Endometrium (tissue), 2 donors: Measurements from ENCODE around the gene XBP1.
"Not testable (repeated sequence)": the region's sequence is repeated elsewhere in the genome, so short reads cannot be mapped to it uniquely, and the experiment has no call there.

Experiments used
- FAIRE-seq: peaks from 2 replicates; lab custom pipeline; 2012; peaks lifted over from hg19 to GRCh38; lab: Jason Lieb, UNC
- donor health status: control.
- donor health status: control.

XBP1 gene

DNA sequence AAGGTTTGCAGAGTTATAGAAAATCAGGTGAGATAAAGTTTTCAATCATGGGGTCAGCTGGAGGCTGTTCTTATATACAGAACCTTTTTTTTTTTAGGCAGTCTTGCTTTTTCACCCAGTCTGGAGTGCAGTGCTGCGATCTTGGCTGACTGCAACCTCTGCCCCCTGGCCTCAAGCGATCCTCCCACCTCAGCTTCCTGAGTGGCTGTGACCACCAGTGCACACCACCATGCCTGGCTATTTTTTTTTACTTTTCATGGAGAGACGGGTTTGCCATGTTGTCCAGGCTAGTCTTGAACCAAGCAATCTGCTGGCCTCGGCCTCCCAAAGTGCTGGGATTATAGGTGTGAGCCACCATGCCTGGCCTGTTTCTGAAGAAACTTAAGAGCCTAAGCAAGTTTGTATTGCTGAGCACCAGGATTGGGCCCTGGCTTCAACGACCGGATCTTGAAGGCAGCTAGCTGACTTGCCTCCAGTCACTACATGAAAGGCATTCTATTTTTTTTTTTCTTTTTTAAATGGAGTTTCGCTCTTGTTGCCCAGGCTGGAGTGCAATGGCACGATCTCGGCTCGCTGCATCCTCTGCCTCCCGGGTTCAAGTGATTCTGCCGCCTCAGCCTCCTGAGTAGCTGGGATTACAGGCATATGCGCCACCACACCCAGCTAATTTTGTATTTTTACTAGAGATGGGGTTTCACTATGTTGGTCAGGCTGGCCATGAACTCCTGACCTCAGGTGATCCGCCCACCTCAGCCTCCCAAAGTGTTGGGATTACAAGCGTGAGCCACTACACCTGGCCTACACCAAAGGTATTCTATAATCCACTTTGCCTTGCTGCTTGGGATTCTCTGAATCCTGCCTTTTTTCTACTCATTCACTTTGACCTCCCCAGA lies 7.6 kb downstream of the XBP1 start:
- FAIRE-seq, result no peak

GRCh38 chr22:28791841-28792490 lies 8.4 kb downstream of the XBP1 start:
- no peak for FAIRE-seq

DNA sequence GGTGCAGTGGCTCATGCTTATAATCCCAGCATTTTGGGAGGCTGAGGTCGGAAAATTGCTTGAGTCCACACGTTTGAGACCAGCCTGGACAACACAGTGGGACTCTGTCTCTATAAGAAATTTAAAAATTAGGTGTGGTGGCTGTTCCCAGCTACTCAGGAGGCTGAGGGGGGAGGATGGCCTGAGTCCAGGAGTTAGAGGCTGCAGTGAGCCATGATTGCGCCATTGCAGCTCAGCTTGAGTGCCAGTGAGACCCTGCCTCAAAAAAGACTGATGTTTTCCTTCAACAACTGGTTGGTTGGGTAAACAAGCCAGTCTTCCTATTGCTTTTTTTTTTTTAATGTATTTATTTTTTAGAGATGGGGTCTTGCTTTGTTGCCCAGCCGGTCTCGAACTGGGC lies 9.2 kb downstream of the XBP1 start:
- no peak for FAIRE-seq

GRCh38 chr22:28788601-28789000 lies 11.8 kb downstream of the XBP1 start:
- no peak for FAIRE-seq

DNA sequence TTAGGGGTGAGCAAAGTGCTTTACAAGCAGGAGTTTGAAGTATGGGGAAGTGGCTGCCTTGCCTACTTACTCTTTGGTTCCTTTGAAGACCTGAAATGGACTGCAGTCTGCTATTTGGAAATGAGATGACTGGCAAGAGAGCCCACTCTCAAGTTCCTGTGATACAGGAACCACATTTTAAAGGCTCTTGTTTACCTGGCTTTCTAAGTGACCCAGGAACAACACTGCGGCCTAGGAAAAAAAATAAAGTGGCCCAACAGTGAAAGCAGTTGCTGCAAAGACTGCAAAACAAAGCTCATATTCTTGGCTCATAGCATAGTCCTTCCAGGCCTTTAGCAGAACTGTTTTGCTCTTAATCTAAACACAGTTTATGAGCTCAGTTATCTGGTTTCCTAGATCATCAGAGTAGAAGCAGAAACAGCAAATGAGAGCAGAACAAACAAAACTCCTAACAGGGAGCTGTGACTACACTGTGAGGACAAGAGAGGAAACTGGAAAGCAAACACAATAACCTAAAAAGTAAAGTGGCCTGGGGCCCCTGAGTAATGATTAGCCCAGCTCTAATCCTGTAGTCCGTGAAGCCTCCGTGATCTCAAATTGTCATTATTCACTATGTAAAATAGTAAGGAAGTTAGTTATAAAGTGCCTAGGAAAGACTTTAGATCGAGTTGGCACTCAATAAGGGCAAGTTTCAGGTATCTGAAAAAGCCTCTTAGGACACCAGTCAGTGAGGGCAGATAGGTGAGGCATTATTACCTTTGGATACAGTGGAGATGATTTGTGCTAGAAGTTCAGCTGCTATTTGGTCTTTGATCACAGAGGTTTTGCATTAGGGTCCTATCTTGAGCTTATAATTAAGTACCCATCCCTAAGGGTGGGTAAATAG lies 16.3 kb downstream of the XBP1 start:
- FAIRE-seq, result no peak

DNA sequence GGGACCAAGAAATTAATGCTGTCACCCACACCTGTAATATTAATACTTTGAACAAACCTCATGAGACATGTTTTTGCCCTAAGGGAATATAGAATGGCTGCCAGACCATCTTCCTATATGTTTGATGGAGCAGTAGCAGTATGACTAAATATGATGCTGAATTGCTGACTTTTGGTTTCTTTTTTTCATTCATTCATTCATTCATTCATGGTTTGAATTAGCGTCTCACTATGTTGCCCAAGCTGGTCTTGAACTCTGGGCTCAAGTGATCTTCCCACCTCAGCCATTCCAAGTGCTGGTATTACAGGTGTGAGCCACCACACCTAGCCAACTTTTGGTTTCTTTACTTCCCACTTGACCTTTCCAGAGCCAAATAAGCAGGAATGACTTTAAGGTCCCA lies 20.1 kb downstream of the XBP1 start:
- FAIRE-seq, result no peak

DNA sequence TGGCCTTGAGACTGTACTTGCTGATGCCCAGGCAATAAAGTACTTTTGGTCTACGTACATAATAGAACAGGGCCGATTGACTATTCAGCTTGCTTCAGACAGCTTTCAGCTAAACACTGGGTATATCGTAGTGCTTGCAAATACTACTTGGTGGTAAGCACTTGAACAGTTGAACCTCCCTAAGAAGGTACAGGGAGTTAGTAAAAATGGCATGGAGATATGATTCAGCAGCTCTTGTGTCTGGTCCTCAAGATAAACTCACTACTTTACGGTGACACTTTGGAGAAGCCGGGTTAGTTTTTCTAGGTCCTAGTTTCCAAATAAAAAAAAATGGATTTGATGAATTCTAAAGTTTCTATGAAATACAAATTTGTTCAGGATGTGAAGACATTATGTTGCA lies 20.5 kb downstream of the XBP1 start:
- FAIRE-seq, result no peak

GRCh38 chr22:28774378-28774777 lies 26.0 kb downstream of the XBP1 start:
- no peak for FAIRE-seq

DNA sequence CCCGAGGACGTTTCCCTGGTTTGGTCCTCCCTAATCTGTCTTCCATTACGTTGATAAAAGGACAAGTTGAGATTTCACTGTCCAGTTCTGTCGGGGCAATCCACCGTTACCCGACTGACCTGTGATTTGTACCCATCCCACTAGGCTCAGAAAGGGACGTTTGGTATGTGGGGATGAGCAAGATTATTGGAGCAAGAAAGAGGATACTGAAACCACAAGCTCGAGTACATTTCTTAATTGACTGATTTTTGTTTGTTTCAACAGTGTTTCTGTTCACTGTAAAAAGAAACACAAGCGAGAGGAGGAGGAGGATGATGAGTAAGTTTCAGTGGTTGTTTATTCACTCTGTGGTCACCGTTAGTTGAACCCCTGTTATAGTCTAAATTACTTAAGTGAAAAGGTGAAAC lies 26.9 kb downstream of the XBP1 start:
- FAIRE-seq, result no peak

DNA sequence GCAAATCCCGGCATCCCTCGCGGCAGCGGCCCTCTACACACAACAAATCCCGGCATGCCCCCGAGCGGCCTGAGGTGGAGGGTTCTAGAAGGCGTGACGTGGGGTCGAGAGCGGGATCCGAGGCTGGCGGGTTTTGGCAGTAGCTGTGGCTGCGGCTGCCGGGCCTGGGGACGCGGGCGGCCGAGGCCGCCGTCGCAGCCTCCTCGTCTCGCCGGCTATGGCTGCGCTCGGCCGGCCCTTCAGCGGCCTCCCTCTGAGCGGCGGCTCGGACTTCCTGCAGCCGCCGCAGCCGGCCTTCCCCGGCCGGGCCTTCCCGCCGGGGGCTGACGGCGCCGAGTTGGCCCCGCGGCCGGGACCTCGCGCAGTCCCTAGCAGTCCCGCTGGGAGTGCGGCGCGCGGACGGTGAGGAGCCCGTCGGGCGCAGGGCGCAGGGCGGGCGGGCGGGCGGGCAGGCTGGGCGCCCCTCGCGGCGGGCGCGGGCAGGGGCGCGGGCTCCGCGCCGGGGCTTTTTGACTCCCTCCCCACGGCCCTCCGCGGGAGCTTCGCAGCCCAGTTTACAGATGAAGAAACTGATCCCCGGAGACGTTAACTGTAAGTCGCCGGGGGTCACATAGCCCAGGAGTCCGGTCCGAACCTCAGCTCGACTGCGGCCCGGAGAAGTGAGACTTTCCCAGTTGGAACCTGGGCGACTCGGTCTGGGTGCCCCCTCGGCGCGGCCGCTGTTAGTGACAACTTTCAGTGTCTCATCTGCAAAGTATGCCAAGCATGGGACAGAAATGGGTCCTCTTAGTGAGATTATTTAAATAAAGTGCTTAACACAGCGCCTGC lies 27.5 kb downstream of the XBP1 start, which contains the start of gene CCDC117:
TSS of gene CCDC117 (plus strand) at position 63 of the 828 bp plus-strand sequence. CDS start at position 218, 155 bp downstream.
- no peak for FAIRE-seq

DNA sequence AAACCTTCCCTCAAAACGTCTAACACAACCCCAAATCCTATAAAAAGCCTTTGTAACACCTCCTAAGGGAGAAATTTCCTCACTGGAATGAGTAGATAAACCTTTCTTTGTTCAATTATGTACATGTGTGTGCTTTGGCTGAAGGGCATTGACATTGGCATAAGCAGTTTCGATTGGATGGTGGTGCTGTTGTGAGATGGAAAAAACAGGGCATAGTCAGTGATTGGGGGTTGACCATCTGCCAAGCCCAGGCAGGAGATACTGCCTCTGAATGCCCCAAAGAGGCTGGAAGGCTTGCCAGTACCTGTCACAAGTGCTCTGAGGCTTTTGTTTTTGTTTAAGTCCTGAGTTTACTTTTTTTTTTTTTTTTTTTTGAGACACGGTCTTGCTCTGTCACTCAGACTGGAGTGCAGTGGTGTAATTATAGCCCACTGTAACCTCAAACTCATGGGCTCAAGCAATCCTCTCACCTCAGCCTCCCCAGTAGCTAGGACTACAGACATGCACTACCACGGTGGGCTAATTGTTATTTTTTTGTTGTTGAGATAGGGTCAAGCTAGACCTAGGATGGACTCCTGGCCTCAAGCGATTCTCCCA lies 29.1 kb downstream of the XBP1 start:
- no peak for FAIRE-seq

DNA sequence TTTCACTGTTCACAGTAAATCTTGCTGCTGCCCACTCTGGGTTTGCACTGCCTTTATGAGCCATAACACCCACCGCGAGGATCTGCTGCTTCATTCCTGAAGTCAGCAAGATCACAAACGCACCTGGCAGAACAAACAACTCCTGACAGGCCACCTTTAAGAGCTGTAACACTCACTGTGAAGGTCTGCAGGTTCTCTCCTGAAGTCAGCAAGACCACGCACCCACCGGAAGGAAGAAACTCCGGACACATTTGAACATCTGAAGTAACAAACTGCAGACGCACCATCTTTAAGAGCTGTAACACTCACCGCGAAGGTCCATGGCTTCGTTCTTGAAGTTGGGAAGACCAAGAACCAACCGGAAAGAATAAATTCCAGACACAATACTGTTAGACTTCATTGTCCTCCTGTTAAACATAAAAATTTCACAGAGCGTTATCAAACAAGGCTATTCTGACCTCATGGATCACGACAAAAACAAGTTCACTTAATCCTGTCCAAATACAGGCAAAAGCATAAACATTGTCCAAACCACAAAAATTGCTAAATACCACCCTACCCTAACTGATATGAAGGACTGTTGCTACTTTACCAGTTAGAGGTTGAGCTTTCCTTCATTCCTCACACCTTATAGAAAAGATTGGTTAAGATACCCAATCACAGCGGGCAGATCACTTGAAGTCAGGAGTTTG lies 30.8 kb downstream of the XBP1 start:
- no peak for FAIRE-seq

DNA sequence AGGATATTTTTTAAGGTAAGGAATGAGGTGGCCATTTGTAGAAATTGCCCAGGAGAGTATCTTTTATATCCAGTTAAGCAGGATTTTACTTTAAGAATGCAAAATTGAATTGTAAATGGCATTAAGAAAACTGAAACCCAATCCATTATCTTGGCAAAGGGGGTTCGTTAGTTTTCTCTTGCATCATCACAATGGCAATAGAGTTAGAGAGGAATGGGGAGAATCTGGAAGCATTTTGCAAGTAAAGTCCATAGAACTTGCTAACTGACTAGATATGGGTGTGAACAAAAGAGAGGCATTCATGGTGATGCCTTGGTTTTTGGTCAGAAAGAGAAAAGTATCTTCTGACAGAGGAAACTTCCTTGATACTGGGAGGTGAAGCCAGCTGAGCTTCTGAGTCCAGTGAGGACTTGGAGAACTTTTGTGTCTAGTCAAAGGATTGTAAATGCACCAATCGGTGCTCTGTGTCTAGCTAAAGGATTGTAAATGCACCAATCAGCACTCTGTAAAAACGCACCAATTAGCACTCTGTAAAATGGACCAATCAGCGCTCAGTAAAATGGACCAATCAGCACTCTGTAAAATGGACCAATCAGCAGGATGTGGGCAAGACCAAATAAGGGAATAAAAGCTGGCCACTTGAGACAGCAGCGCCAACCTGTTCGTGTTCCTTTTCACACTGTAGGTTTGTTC lies 31.5 kb downstream of the XBP1 start:
- FAIRE-seq, result no peak

GRCh38 chr22:28766628-28767027 lies 33.7 kb downstream of the XBP1 start:
- no peak for FAIRE-seq

GRCh38 chr22:28762000-28762399 lies 38.4 kb downstream of the XBP1 start:
- FAIRE-seq, result not testable (repeated sequence)

DNA sequence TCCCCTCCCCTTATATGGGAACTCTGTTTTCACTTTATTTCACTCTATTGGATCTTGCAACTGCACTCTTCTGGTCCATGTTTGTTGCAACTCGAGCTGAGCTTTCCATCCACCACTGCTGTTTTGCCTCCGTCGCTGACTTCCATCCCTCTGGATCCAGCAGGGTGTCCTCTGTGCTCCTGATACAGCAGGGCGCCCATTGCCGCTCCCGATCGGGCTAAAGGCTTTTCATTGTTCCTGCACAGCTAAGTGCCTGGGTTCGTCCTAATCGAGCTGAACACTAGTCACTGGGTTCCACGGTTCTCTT lies 39.0 kb downstream of the XBP1 start:
- FAIRE-seq, result no peak

DNA sequence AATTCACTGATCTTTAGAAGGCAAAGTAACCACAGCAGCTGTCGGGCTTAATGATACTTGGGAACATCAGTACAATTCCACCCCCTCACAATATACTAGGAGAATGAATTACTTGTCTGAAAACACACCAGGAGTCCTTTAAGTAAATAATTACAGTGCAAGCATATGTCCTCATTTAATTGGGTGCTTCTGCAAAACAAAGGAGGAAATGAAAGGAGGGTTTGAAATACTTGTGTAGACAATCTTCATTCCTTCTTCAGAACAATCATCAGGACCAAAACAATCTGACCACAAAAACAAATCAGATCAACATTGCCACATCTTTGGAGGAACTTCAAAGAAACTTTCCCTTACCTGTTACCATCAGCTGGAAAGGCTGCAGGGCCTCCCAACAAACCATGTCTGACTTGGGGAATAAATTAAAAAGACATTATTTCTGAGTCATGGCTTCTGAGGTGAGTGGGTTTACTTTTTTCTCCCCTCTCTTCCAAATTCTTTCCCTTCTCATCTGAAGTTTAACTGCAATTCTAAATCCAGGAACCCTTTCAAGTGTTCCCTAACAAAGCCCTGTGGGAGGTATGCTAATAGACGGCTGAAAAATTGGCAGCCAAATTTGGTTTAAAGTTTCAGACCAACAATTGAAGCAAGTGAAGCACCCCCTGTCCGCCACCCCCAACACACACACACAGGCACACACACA lies 40.4 kb downstream of the XBP1 start:
- peak; percentile 43 for FAIRE-seq

- not testable (repeated sequence) for FAIRE-seq
Measured at GRCh38 chr22:28754512-28754911, 45.9 kb downstream of the XBP1 start.

- FAIRE-seq, result no peak
Measured at GRCh38 chr22:28750471-28750881, 49.9 kb downstream of the XBP1 start.
